Epithelial cell of esophagus (primary cell): ENCODE measurements around the gene SHROOM2.

ENCODE experiments used
- DNase-seq: peaks from one replicate; pipeline ENCODE4 v3.0.0; 2010; ENCODE audit warnings: low read depth
- H3K4me3 ChIP-seq: 2 replicates; pipeline ENCODE4 v1.5.1; 2011; ENCODE audit warnings: mild to moderate bottlenecking, low read length, control low read depth
- CTCF ChIP-seq: IDR thresholded peaks from 2 replicates; pipeline ENCODE4 v1.5.1; 2011; ENCODE audit warnings: low read depth, mild to moderate bottlenecking, low read length, control low read depth, inconsistent platforms; ENCODE audit not compliant: insufficient read depth; ENCODE audit errors: missing control alignments

The SHROOM2 gene

GRCh38 chrX:9790866-9791265 lies 4.6 kb downstream of the SHROOM2 start:
- H3K4me3 ChIP-seq: no peak overlapping the region
- no peak for TF ChIP-seq CTCF
- DNase-seq: peak; percentile 83

GRCh38 chrX:9794495-9794894 lies 8.3 kb downstream of the SHROOM2 start:
- H3K4me3 ChIP-seq: no peak overlapping the region
- no peak for DNase-seq
- no peak for TF ChIP-seq CTCF

- H3K4me3 ChIP-seq: no peak overlapping the region
- no peak for TF ChIP-seq CTCF
- no peak for DNase-seq
Observed at GRCh38 chrX:9797384-9798360, 11.4 kb downstream of the SHROOM2 start.

- TF ChIP-seq CTCF: no peak
- no peak for DNase-seq
- no peak overlapping the region for H3K4me3 ChIP-seq
Observed at GRCh38 chrX:9802737-9803136, 16.5 kb downstream of the SHROOM2 start.

GRCh38 chrX:9804444-9804843 lies 18.2 kb downstream of the SHROOM2 start:
- no peak overlapping the region for H3K4me3 ChIP-seq
- TF ChIP-seq CTCF: no peak
- DNase-seq: no peak

- DNase-seq: no peak
- TF ChIP-seq CTCF: no peak
- no peak overlapping the region for H3K4me3 ChIP-seq
Observed at GRCh38 chrX:9805956-9806355, 19.7 kb downstream of the SHROOM2 start.
